ENCODE data around the gene NF1. TPM values are rescaled to one million over a fixed set of nuclear protein-coding genes. Genes with fewer than 3 reads are reported as not detected.
"Not testable (repeated sequence)": the region's sequence is repeated elsewhere in the genome, so short reads cannot be mapped to it uniquely, and the experiment has no call there.

Gene NF1
- polyA plus RNA-seq, 4 donors: 38.3 to 46.2 (median 41.9) TPM

DNA sequence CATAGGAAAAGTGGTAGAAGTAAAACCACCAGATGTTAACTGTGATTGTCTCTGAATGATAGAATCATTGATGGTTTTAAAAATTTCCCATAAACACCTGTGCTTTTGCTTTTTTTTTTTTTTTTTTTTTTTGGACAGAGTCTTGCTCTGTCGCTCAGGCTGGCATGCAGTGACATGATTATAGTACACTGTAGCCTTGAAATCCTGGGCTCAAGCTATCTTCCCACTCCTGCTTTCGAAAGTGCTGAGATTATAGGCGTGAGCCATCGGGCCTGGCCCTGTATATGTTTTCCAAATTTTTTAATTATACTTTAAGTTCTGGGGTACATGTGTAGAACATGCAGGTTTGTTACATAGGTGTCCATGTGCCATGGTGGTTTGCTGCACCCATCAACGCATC is 80.5 kb downstream of the NF1 start:
- DNase-seq (ENCODE audit: low read depth in 4 of 4, low spot score in 3 of 4): no peak

DNA sequence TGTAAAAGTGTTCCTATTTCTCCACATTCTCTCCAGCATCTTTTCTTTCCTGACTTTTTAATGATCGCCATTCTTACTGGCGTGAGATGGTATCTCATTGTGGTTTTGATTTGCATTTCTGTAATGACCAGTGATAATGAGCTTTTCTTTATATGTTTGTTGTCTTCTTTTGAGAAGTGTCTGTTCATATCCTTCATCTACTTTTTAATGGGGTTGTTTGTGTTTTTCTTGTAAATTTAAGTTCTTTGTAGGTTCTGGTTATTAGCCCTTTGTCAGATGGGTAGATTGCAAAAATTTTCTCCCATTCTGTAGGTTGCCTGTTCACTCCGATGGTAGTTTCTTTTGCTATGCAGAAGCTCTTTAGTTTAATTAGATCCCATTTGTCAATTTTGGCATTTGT is 81.4 kb downstream of the NF1 start:
- DNase-seq (ENCODE audit: low read depth in 4 of 4, low spot score in 3 of 4): not testable (repeated sequence)

DNA sequence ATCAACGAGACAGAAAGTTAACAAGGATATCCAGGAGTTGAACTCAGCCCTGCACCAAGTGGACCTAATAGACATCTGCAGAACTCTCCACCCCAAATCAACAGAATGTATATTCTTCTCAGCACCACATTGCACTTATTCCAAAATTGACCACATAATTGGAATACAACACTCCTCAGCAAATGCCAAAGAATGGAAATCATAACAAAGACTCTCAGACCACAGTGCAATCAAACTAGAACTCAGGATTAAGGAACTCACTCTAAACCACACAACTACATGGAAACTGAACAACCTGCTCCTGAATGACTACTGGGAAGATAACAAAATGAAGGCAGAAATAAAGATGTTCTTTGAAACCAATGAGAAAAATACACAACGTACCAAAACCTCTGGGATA is 84.2 kb downstream of the NF1 start:
- DNase-seq (ENCODE audit: low read depth in 4 of 4, low spot score in 3 of 4): not testable (repeated sequence)

DNA sequence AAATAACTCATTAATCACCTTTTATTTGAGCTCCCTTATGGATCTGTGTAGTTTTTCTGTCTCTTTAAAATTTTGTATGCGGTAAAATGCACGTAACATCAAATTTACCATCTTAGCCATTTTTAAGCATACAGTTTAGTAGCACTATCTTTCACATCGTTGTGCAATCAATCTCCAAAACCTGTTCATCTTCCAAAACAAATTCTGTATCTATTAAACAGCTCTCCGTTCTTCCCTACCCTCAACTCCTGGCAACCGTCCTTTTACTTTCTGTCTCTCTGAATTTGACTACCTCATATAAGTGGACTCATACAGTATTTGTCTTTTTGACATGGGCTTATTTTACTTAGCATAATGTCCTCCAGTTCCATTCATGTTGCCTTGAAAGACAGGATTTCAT is 100.5 kb downstream of the NF1 start:
- DNase-seq (ENCODE audit: low read depth in 4 of 4, low spot score in 3 of 4): no peak

DNA sequence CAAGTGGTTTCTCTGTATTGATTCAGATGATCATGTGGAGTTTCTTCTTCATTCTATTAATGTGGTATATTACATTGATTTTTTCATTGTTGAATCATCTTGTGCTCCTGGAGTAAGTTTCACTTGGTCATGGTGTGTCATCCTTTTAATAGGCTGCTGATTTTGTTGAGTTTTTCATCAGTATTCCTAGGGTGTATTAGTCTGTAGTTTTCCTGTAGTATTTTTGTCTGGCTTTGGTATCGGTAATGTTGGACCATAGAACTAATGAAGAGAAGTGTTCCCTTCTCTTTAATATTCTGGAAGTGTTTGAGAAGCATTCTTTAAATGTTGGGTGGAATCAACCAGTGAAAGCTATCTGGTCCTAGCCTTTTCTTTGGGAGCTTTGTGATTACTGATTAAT is 103.2 kb downstream of the NF1 start:
- DNase-seq (ENCODE audit: low read depth in 4 of 4, low spot score in 3 of 4): no peak

DNA sequence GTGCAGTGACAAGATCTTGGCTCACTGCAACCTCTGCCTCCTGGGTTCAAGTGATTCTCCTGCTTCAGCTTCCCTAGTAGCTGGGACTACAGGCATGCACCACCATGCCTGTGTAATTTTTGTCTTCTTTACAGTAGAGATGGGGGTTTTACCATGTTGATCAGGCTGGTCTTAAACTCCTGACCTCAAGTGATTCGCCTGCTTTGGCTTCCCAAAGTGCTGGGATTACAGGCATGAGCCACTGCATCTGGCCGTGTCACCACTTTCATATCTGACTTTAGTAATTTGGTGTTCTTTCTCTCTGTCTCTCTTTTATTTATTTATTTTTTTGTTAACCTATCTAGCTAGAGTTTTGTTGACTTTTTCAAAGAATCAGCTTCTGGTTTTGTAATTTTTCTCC is 103.9 kb downstream of the NF1 start:
- DNase-seq (ENCODE audit: low read depth in 4 of 4, low spot score in 3 of 4): not testable (repeated sequence)

DNA sequence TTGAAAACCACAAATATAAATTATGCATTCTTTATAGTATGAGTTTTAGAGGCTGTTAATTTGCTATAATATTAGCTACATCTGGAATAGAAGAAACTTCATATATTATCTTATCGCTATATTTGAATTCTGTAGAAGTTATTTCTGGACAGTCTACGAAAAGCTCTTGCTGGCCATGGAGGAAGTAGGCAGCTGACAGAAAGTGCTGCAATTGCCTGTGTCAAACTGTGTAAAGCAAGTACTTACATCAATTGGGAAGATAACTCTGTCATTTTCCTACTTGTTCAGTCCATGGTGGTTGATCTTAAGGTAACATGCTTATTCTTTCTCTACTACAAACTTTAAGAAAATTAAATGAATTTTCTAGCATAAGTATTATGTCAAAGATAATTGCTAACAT is 105.5 kb downstream of the NF1 start:
- DNase-seq (ENCODE audit: low read depth in 4 of 4, low spot score in 3 of 4): no peak

DNA sequence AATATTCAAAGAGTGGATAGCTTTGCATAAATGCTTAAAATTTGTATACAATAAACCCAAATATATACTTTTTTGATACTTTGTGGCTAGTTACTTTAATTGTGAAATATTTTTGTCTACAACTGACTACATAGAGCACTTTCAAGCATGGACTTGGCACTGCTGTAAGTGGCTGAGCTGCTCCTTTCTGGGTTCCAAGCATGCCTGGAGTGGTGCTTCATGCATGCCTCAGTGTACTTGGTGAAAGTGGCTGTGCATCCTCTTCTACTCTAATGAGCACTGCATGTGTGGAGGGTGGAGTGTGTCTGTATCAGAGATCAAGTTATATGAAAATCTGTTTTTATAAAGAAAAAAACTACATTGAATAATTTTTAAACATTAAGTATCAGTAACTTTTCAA is 108.2 kb downstream of the NF1 start:
- no peak for DNase-seq (ENCODE audit: low read depth in 4 of 4, low spot score in 3 of 4)

DNA sequence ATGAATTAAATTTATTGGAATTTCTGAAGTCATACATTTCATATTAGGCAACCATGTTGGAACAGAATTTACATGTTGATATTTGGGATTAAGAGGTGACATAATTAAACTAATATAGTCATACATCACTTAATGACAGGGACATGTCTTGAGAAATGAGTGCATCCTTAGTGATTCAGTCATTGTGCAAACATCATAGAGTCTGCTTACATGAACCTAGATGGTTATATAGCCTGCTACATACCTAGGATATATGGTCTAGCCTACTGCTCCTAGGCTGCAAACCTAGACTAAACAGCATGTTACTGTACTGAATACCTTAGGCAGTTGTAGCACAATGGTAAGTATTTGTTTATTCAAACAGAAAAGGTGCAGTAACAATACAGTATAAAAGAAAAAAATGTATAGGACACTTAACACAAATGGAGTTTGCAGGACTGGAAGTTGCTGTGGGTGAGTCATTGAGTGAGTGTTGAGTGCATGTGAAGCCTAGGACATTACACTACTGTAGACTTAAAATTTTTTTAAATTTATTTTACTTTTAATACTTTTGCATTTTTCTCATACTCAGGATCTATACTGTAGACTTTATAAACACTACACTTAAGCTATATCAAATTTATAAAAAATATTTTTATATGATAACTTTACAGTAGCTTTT is 116.7 kb downstream of the NF1 start:
- no peak for DNase-seq (ENCODE audit: low read depth in 4 of 4, low spot score in 3 of 4)

DNA sequence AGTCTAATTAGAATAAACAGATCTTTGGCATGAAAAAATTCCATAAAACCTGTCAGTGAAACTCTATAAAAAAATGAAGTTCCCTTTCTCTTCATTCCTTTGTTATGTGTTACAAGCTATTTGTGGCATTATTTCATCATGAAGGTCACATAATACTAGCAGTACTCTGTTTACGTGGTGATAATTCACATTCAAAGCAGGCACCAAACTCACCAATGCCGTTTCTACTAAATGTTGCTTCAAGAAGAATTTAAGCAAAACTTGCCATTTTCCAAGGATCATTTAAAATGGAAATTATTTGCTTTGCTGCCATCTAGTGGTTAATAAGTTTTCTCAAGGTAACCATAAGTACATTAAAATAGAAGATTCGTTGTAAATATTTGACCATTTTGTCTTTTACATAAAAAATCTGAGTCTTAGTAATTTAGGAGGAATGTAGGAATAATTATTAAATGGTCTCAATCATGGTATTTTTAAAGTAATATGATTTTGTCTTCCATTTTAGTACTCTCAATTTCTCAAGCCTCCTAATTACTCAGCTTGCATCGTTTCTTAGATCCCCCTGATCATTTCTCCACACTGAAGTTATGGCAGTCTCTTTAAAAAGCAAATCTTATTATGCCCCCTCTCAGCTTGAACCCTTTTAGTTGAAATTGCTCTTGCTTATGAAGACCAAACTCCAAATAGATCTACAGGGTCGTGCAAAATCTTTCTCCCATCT is 121.4 kb downstream of the NF1 start:
- DNase-seq (ENCODE audit: low read depth in 4 of 4, low spot score in 3 of 4): peak; percentile 10 to 30 (median 24)

DNA sequence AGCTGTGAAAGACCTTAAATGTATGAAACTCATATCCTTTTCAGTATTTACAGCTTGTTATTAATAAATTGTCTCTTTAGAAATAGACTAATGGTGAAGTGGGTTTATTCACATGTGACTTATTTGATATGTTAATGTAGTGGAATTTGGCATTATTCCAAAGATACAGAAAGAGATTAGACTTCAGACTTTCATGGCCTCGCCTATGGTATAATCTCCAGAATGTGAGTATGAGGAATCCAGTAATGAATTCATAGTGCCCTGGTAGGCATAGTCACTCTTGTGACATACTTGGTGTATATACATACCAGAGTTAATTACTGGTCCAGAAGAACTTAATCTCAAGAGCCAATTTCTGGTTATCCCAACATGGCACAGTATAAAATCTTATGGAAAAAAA is 129.6 kb downstream of the NF1 start:
- no peak for DNase-seq (ENCODE audit: low read depth in 4 of 4, low spot score in 3 of 4)

DNA sequence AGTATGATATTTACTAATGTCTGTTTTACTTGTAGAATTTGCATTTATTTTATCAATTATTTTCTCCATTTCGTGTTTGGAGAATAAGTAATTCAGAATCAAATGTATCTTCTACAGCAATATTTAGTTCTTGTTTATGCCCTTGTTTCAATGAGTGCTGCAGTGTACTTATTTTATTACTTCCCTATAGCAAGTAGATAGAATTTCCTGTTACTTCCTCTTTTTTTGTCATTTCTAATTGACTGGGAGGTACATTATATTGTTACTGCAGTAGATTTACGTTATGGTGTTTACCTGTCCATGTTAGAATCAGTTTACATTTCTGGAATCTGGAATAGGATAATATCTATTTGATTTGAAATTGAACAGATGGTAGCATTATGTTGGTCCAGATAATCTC is 131.1 kb downstream of the NF1 start:
- no peak for DNase-seq (ENCODE audit: low read depth in 4 of 4, low spot score in 3 of 4)

DNA sequence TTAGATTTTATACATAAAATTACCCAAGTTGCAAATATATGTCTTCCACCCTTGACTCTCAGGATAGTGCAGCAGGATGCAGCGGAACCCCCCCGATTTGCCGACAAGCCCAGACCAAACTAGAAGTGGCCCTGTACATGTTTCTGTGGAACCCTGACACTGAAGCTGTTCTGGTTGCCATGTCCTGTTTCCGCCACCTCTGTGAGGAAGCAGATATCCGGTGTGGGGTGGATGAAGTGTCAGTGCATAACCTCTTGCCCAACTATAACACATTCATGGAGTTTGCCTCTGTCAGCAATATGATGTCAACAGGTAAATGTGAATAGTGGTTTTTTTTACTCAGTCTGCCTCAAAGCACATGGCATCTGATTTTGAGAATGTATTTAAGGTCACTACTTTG is 131.6 kb downstream of the NF1 start:
- DNase-seq (ENCODE audit: low read depth in 4 of 4, low spot score in 3 of 4): no peak

DNA sequence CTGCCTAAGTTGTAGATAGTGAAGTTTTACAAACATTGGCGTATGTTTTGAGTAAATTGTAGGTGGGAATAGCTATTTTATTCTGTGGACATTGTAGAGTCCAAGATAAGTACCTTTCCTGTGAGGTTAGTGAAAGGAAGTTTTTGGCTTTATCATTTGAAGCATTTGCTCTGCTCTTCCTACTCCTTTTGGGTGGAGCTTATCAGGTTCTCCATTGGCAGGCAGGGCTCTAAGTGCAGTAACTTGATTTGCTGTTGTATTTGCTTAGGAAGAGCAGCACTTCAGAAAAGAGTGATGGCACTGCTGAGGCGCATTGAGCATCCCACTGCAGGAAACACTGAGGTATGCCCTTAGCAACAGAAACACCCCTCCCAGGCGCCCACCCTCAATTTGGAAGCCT is 132.2 kb downstream of the NF1 start:
- DNase-seq (ENCODE audit: low read depth in 4 of 4, low spot score in 3 of 4): no peak

DNA sequence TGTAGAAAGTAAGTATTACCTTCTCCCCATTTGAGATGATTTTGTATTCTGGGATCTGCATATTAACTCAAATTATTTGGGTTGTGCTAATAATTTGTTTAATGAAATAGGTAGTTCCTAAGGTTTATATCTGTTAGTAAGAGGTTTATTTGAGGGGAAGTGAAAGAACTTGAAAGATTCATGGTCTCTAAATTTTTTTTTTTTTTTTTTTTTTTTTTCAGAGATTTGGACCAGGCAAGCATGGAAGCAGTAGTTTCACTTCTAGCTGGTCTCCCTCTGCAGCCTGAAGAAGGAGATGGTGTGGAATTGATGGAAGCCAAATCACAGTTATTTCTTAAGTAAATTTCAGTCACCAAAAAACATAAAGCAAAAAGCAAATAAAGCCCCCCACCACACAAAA is 137.1 kb downstream of the NF1 start:
- DNase-seq (ENCODE audit: low read depth in 4 of 4, low spot score in 3 of 4): no peak

DNA sequence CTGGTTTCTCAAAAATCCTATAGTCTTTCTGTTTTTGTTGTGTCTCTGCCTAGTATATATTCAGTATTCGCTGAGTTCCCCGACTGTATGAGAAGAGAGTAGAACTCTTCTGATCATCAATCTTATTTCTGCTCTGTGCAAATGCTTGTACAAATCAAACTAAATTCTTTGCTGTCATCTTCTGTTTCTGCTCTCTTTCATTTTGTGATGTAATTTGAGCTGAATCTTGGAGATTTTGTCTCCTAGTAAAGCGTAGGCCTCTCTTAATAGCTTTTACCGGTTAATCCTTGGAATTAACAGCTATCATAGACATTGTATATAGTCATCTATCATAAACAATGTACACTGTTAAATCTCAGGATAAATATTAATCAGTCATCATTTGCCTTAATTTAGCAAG is 140.3 kb downstream of the NF1 start:
- DNase-seq (ENCODE audit: low read depth in 4 of 4, low spot score in 3 of 4): no peak

DNA sequence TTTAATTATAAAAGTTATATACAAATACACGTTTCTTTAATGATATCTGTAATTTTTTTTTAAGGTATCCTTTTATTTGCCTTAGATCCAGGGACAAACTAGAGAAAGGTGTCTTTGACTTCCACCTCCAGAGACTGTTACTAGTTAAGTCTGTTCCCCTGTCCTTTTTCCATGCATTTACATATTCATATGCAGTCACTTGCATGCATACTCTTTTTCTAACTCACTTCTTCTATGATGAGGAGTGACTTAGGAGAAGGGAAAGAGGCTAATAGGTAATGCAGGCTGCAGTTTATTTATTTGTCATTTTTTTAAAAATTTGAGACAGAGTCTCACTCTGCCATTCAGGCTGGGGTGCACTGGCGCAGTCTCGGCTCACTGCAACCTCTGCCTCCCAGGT is 141.4 kb downstream of the NF1 start:
- DNase-seq (ENCODE audit: low read depth in 4 of 4, low spot score in 3 of 4): no peak

DNA sequence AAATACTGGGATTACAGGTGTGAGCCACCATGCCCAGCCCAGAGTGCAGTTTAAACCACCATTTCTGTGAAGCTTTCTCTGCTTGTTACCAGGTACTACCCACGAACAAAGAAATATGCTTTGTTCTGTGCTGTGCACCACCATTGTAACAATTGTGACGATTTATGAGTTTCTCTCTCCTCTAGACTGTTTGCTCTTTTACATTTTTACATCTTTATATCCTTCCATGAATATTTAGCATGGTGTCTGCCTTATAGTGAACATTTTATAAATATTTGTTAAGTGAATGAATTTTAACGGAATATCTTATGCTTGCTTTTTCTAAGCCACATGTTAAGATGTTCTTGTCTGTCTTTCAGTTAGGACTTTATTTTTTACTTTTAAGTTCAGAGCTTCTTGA is 141.9 kb downstream of the NF1 start:
- no peak for DNase-seq (ENCODE audit: low read depth in 4 of 4, low spot score in 3 of 4)

DNA sequence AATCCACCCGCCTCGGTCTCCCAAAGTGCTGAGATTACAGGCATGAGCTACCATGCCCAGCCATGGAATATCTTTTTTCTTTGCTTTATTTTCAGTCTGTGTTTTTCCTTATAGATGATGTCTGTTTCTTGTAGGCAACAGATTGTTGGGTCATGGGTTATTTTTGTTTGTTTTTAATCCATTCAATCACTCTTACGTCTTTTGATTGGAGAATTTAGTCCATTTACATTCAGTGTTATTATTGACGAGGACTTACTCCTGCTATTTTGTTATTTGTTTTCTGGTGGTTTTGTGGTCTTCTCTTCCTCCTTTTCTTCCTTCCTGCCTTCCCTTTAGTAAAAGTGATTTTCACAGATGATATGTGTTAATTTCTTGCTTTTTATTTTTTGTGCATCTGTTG is 146.3 kb downstream of the NF1 start:
- DNase-seq (ENCODE audit: low read depth in 4 of 4, low spot score in 3 of 4): no peak

DNA sequence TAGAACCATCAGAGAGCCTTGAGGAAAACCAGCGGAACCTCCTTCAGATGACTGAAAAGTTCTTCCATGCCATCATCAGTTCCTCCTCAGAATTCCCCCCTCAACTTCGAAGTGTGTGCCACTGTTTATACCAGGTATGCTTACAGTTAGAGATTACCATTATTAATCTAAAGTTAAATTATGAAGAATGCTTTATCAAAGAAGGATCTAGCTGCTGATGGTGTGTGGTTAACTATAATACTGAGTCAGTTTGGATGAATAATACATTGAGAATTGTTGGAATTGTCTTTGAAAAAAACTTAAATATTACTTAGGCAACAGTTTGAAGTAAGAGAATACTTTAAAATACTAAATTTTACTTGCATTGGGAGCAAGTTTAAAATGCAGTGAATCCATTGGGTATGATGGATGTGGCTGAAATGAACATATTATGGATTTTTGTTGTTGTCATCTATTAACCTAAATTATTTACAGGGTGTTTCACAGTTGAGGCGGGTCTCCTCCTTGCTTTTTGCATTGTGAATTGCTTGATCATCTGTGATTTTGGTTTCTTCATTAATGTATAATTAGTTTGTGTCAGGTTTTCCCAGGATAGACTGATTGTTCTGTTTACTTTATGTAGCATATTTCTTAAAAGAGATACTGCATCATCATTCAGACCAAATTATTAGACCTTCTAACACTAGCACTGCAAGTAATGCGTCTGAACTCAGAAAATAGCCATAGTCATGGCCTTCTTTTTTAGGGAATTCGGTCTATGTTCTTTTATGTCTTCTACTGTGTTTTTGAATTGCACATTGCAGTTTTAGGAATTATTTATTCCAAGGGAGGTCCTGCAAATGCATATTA is 154.4 kb downstream of the NF1 start:
- DNase-seq (ENCODE audit: low read depth in 4 of 4, low spot score in 3 of 4): no peak

DNA sequence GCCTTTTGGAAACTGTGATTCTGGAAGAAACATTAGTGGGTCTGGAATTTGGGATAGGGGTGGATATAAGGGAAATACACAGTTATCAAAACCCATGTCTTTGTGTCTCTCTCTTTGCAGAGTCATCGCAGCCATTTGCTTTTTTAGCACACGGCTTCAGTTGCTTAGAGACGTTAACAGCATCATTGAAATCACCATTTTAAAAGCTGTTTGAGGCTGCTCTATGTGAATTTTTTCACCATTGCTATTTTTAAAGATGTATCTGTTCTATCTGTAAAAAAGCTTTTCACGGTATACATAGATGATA is 155.0 kb downstream of the NF1 start:
- DNase-seq (ENCODE audit: low read depth in 4 of 4, low spot score in 3 of 4): no peak

DNA sequence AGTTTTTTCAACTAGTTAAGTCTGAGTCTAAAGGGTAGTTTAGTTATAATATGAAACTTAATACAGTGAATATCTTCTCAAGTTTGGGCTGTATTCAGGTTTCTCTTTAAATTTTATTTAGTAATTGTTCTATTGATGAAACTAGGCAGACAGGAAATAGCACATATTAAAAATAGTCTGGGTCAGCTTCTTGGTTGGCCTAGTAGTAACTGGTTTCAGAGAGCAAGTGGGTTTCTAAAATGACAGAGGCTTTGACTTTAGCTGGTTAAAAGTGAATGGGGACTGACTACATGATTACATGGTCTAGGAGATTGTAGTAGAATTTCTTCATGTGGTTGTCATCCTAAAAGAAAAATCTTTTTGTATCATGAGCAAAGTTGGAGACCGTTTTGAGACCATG is 155.5 kb downstream of the NF1 start:
- DNase-seq (ENCODE audit: low read depth in 4 of 4, low spot score in 3 of 4): no peak
